Transverse colon (tissue), 4 donors: ENCODE data around the gene MROH2A. TPM values are rescaled to one million over a fixed set of nuclear protein-coding genes. Genes with fewer than 3 reads are reported as not detected.

Experiments used
- DNase-seq: peaks from one replicate; pipeline ENCODE4 v3.0.0-alpha.2; 2019
- H3K27ac ChIP-seq, 4 donors: fragments of 200-600 bp; sonication (generic); 2 replicates each; pipeline ENCODE4 v1.5.1; 2016 to 2018; ENCODE audit warnings: inconsistent platforms in 4 of 4
- H3K27me3 ChIP-seq: fragments of 200-600 bp; sonication (generic); 2 replicates; pipeline ENCODE4 v1.5.1; 2017; ENCODE audit warnings: inconsistent platforms
- H3K36me3 ChIP-seq, 4 donors: fragments of 200-600 bp; sonication (generic); 2 replicates each; pipeline ENCODE4 v1.5.1; 2017 to 2019; ENCODE audit warnings: inconsistent platforms in 4 of 4
- H3K4me1 ChIP-seq, 4 donors: fragments of 200-600 bp; sonication (generic); 2 replicates each; pipeline ENCODE4 v1.5.1; 2017 to 2020; ENCODE audit warnings: inconsistent platforms in 4 of 4
- H3K4me3 ChIP-seq, 4 donors: fragments of 200-600 bp; sonication (generic); 1 replicate in 1 of 4; 2 replicates in 3 of 4; pipeline versions ENCODE4 v1.5.1 to v1.6.1; 2017 to 2019; ENCODE audit warnings: inconsistent platforms in 4 of 4
- H3K9me3 ChIP-seq, 2 donors: fragments of 200-600 bp; sonication (generic); 2 replicates each; pipeline ENCODE4 v1.5.1; 2017 to 2019; ENCODE audit warnings: inconsistent platforms in 2 of 2
- EP300 ChIP-seq: sonication (generic); formaldehyde crosslinking; IDR thresholded peaks from one replicate; pipeline ENCODE4 v1.6.1; 2017; ENCODE audit warnings: antibody characterized with exemption, low read depth
- POLR2A ChIP-seq: fragments of 450-650 bp; IDR thresholded peaks from one replicate; pipeline ENCODE4 v1.6.1; 2016; ENCODE audit warnings: antibody characterized with exemption, mild to moderate bottlenecking, moderate library complexity
- POLR2AphosphoS5 ChIP-seq, 3 donors: sonication (generic); formaldehyde crosslinking; IDR thresholded peaks; one replicate each; pipeline ENCODE4 v1.6.1; 2016; ENCODE audit warnings: antibody characterized with exemption in 3 of 3
- WGBS, 2 donors: methylation state at CpG; one replicate each; pipeline ENCODE4 v1.1.5; 2018; ENCODE audit warnings: low coverage in 1 of 2; 5-methylcytosine and 5-hydroxymethylcytosine counted together
- in situ Hi-C, 4 donors: fragments of 200-750 bp; cut with MboI; loops; one replicate each; pipeline versions ENCODE4 v1.15.0 to v1.15.1; 2017; ENCODE audit warnings: low sequenced_read_pairs in 3 of 4, low pct_ligation_motif_present in 1 of 4, low pct_unique_long_range_greater_than_20kb in 1 of 4
- intact Hi-C: fragments of 100-400 bp; cut with DNase I; formaldehyde crosslinking; loops from one replicate; pipeline ENCODE4 v1.15.1; 2023; ENCODE audit warnings: low total_unique reads
- total RNA-seq, 4 donors: library from RNA; depleted of rRNA; stranded (reverse); fragments of >200 nt; gene quantifications; one replicate each; pipeline ENCODE4 v1.1.0, GENCODE V29; 2016
- TF ChIP-seq, protein P1 (sequence below), 5 experiments: fragments of 200-600 bp in 3 of 5; fragments of 450-650 bp in 2 of 5; sonication (generic) in 3 of 5; IDR thresholded peaks; 1 replicate in 2 of 5; 2 replicates in 3 of 5; pipeline ENCODE4 v1.5.1; 2016 to 2017; ENCODE audit warnings: antibody characterized with exemption in 5 of 5, inconsistent platforms in 3 of 5, mild to moderate bottlenecking in 2 of 5, moderate library complexity in 1 of 5

MROH2A gene
- total RNA-seq, 4 donors from 2014 or later, result 0.14 TPM; not detected in 3

DNA sequence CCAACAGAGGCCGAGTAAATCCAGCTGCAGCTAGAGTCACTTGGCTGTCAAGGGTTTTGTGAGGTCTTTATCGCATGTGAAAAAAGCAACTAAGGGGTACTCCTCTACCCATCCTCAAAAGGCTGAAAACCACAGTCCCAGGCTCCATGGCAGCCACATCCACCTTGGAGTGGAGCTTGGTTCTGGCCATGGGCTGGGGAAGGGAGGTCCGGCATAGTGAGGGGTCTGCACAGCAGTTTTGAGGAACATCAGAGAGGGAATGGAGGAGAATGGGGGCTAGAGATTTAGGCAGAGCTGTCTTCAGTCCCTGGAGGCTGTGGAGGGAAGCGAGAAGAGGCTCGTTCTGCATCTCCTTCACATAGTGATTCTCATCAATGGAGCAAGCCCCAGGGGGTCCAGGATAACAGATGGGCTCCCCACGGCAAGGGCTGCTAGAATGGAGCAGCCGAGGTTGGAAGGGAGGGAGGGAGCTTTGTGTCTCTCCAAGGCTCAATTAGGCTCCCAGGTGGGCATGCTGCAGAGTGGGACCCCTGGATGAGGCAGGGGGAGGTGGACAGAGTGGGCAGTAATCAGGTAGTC is 21.0 kb downstream of the MROH2A start:
- H3K4me1 ChIP-seq, result no peaks in the 10 kb centered on the region
- no peak overlapping the region for H3K27ac ChIP-seq
- in situ Hi-C loops (no loop called here), intact Hi-C loops (no loop called here)
- 54 to 65% methylated on average over 4 to 7 of the region's 7 CpGs for WGBS, 2 donors
- TF ChIP-seq, protein P1, sequence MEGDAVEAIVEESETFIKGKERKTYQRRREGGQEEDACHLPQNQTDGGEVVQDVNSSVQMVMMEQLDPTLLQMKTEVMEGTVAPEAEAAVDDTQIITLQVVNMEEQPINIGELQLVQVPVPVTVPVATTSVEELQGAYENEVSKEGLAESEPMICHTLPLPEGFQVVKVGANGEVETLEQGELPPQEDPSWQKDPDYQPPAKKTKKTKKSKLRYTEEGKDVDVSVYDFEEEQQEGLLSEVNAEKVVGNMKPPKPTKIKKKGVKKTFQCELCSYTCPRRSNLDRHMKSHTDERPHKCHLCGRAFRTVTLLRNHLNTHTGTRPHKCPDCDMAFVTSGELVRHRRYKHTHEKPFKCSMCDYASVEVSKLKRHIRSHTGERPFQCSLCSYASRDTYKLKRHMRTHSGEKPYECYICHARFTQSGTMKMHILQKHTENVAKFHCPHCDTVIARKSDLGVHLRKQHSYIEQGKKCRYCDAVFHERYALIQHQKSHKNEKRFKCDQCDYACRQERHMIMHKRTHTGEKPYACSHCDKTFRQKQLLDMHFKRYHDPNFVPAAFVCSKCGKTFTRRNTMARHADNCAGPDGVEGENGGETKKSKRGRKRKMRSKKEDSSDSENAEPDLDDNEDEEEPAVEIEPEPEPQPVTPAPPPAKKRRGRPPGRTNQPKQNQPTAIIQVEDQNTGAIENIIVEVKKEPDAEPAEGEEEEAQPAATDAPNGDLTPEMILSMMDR (IDR thresholded peaks at IDR 0.05), result no peak
- no peak for TF ChIP-seq POLR2AphosphoS5 (IDR thresholded peaks at IDR 0.05)
- H3K9me3 ChIP-seq, result no peaks in the 10 kb centered on the region
- no peaks in the 10 kb centered on the region for H3K27me3 ChIP-seq
- no peak for DNase-seq
- no peaks in the 10 kb centered on the region for H3K36me3 ChIP-seq
- H3K4me3 ChIP-seq, result no peak overlapping the region

DNA sequence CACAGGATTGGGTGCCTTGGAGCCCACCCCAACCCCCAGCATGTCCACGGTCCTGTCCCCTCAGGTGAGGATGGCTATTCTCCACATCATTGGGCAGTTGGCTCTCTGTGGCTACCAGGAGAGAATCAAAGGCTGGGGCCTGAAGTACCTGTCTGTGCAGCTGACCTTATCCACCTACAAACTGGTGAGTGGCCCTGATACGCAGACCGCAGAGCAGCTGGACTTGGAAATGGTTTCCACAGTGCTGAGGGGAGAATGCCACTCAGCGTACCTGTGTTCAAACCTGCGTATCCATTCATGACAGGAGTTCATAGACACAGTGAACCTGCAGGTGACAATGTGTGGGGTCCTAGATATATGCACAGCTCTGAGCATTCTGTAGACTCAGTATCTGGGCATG is 21.6 kb downstream of the MROH2A start:
- H3K4me1 ChIP-seq, result no peaks in the 10 kb centered on the region
- 49% methylated on average over 5 of the region's 5 CpGs; no CpG with 5 or more reads in 1 of the 2 donors for WGBS, 2 donors
- intact Hi-C loops (no loop called here), in situ Hi-C loops (no loop called here)
- no peaks in the 10 kb centered on the region for H3K36me3 ChIP-seq
- no peak for TF ChIP-seq POLR2A
- TF ChIP-seq POLR2AphosphoS5 (IDR thresholded peaks at IDR 0.05), result no peak
- TF ChIP-seq, protein P1 (IDR thresholded peaks at IDR 0.05), result no peak
- no peak for TF ChIP-seq EP300
- H3K27ac ChIP-seq, result no peak overlapping the region
- H3K9me3 ChIP-seq, result no peaks in the 10 kb centered on the region
- H3K27me3 ChIP-seq, result no peaks in the 10 kb centered on the region
- H3K4me3 ChIP-seq, result no peak overlapping the region
- DNase-seq, result no peak

DNA sequence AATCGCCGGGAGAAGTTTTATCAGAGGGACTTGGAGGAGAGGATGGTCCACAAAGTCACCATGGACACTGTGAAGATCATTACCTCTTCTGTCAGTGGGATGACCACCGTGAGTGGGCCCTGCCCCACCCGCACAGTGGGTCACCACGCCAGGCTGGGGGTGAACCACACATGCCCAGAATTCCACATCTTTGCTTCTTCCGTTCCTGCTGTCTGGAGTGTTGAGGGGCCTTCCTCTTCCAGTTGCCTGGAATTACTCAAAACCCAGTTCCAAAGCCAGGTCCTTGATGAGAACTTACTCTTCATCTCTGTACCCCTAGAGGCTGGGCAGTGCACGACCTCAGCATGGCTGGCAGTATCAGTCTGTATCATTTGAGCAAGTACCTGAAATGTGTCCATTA is 22.1 kb downstream of the MROH2A start:
- no peak for DNase-seq
- no peaks in the 10 kb centered on the region for H3K36me3 ChIP-seq
- WGBS, 2 donors, result 60 to 78% methylated on average over 1 to 7 of the region's 7 CpGs
- no peaks in the 10 kb centered on the region for H3K27me3 ChIP-seq
- H3K4me1 ChIP-seq, result no peaks in the 10 kb centered on the region
- H3K4me3 ChIP-seq, result no peak overlapping the region
- no peak overlapping the region for H3K27ac ChIP-seq
- in situ Hi-C loops (no loop called here), intact Hi-C loops (no loop called here)
- H3K9me3 ChIP-seq, result no peaks in the 10 kb centered on the region
- TF ChIP-seq, protein P1 (IDR thresholded peaks at IDR 0.05), result no peak
- TF ChIP-seq POLR2A, result no peak
- TF ChIP-seq POLR2AphosphoS5 (IDR thresholded peaks at IDR 0.05), result no peak
- TF ChIP-seq EP300, result no peak

DNA sequence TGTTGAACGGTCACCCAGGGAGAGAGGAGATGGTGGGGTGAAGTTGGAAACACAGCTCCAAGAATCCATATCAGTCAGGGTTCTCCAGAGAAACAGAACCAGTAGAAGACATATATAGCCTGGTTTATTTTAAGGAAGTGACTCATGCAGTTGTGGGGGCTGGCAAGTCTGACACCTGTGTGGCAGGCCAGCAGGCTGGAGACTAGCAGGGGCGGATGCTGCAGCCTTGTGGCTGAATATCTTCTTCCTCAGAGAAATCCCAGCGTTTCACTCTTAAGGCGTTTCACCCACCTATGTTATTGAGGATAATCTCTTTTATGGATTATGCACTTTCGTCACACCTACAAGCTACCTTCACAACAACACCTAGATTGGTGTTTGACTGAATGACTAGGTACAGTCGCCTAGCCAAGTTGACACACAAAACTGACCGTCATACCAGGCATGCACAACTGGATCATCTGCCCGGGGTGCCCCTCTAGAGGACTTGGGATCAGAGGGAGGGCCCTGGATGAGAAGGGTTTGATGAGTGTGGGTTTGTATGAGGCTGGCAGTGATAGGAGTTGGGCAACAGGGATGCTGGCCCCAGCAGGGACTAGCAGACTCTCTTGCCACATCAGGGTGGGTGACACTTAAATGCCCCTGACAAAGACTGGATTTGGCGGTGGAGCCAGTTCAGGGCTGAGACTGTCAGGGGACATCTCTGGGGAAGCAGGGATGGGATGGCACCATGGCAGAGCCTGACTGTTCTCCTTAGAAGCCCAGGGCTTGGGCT is 23.4 kb downstream of the MROH2A start:
- in situ Hi-C loops, result no loop called here
- 79 to 87% methylated on average over 3 to 9 of the region's 9 CpGs for WGBS, 2 donors
- TF ChIP-seq POLR2A (no peak), POLR2AphosphoS5 (IDR thresholded peaks at IDR 0.05) (no peak), EP300 (no peak)
- TF ChIP-seq, protein P1 (IDR thresholded peaks at IDR 0.05), result no peak
- Histone ChIP-seq H3K9me3 (no peaks in the 10 kb centered on the region), H3K36me3 (no peaks in the 10 kb centered on the region), H3K27ac (no peak overlapping the region), H3K4me3 (no peak overlapping the region), H3K4me1 (no peaks in the 10 kb centered on the region), H3K27me3 (no peaks in the 10 kb centered on the region)
- intact Hi-C loops, result no loop called here
- no peak for DNase-seq
